ENCODE measurements around the gene SPTLC2. TPM values are rescaled to one million over a fixed set of nuclear protein-coding genes. Genes with fewer than 3 reads are reported as not detected.

Gene SPTLC2
- total RNA-seq, 1 donor from 2014 or later: 49.9 TPM

DNA sequence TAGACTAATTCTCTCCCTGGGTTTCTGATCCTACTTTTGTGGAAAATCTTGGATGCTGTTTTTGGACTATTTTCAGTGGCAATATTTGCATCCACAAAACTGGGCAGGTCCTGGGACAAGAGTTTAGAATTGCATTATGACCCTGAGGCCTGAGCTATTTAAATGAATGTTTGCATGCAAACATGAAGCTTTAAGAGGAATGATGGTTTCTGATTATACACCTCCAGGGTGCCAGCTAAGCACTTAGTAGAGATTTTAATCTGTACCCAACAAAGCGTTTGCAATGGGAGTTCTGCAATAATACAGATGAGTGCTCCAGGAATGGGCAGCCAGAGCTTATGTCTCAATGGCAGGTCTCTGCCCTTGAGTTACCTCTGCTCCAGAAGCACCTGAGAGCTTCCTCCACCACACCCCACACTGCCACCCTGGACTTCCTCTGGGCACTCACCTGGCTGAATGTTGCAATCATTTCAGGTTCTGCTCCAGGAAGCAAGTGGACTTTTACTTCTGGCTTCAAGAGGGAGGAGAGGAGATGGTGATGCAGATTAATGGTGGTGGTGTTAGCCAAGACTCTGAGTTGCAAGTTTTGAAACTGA lies 6.0 kb upstream of the SPTLC2 start:
- peak; percentile 84 for DNase-seq (ENCODE audit: low spot score)

DNA sequence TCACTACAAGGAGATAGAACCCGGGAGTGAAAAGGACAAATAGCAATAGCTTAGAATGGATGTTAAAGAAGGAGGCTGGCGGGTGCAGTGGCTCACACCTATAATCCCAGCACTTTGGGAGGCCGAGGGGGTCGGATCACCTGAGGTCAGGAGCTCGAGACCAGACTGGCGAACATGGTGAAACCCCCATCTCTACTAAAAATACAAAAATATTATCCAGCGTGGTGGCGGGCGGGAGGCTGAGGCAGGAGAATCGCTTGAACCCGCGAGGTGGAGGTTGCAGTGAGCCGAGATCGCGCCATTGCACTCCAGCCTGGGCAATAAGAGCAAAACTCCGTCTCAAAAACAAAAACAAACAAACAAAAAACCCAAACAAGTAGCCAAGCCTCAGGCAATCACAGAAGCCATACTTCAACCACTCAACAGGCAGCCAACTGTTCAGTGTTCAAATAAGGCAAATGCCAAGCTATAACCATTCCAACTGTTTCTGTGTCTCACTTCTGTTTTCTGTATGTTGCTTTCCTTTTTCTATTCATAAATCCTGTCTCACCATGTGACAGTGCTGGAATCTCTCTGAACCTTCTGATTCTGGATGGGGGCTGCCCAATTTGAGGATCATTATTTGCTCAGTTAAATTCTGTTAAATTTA lies 3.9 kb upstream of the SPTLC2 start:
- DNase-seq (ENCODE audit: low spot score): no peak

DNA sequence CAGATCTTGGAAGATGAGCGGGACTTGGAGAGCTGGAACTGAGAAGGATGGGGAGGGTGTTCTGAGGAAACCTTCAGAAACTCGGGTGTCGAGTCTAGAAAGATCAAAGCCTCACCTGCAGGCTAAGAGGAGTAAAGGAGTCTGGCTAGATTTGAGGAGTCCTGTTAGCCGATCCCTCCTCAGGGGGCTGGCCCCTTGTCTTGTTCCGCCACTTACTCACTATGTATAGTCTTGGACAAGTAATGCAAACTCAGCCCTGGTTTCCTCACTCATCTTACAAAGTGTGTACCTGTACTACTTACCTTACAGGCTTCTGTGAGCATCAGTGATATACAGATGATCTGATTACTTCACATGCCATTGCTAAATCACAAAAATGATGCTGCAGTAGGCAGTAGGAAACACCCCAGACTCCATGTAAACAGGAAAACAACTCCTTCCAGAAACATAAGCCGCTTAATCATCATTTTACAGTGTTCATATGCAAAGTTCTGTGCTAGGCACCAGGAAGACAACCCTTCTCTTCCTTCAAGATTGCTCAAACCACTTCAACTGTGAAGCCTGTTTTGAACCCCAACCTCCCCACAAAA lies 2.0 kb upstream of the SPTLC2 start:
- DNase-seq (ENCODE audit: low spot score): no peak

DNA sequence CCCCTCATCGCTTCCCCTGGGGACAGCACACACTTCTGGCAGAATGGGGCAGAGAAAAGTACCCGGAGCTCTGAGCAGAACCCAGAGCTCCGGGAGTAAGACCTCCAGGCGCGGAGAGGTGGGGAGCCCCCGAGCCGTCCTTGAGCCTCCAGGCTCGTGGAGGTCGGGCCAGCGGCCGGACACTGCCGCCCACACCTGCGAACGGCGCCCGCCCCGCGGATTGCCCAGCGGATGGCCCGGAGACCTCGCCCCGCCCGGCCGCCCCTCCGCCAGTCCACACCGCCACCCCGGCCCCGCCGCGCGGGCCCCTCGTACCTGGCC lies 344 bp downstream of the SPTLC2 start:
- DNase-seq (ENCODE audit: low spot score): no peak

DNA sequence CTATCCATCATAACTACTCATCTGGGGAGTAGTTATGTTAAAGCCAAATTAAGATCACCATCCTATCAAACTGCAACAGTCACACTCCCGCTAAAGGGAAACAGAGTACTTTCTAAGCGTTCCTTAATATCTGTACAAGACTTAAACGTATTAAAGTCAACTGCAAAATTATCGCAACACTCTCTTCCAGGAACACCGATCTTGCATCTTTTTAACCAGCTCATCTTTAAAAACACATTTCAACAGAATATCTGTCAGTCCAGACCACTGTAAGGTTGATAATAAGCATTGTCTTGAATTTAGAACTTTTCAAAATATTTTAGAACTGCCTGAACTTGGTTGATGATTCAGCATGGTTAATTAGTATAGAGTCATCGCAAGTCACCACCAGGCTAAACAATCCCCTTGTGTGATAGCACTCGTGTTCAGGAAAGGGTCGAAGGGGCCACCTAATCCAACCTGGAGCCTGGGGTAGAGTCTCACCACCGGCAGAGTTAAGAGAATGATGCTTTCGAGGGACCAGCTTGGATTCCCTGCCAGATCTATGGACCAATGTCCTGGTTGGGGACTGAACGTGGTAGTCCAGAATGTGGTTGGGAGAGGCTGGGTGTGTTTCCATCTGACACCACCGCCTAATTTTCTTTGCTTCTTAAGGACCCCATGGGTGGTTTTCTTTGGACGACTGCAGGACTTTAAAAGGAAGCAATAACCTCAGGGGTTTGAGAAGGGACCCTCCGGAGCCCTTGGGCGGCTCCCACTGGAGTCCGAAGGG lies 890 bp downstream of the SPTLC2 start:
- no peak for DNase-seq (ENCODE audit: low spot score)

DNA sequence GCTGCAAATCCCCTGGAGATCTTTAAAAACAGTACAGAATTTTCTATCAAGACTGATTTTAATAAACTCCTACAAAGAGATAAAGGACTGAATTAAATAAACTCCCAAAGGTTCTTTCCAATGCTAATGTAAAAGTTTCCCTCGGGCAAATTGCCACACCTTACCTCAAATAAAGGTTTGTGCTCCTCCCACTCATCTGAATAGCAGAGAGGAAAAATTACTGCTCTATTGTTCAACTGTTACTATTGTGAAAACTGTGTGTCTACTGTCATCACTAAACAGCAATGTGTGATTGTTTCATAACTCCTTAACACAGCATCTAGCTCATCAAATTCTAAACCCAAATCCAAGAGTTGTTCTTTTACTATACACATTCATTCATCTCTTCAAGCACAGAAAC lies 3.2 kb downstream of the SPTLC2 start:
- DNase-seq (ENCODE audit: low spot score): no peak

DNA sequence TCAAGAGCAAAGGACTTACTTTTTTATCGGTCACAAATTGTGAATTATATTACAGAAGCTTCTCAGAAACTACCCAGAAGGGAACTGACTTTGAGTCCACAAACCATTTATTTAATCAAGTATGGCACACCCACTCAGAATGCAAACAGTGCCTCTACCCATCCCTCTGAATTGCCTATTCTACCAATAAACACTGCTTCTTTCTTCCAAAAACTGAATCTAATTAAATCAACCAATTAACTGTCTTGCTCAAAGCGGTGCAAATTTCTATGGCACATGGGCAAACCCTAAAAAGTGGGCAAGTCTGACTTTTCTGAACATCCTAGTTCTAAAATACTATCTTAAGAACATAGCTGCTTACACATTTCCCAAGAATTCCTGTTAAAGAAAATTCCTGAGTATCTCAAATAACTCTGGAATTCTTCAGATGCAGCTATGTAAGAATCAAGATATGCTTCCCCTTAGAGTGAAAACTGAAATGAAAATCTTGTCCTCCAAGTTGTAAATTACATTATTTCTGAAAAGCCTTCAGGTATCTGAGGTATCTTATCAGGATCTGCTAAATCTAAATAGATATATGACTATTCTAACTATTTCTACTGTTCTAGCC lies 4.3 kb downstream of the SPTLC2 start:
- no peak for DNase-seq (ENCODE audit: low spot score)

DNA sequence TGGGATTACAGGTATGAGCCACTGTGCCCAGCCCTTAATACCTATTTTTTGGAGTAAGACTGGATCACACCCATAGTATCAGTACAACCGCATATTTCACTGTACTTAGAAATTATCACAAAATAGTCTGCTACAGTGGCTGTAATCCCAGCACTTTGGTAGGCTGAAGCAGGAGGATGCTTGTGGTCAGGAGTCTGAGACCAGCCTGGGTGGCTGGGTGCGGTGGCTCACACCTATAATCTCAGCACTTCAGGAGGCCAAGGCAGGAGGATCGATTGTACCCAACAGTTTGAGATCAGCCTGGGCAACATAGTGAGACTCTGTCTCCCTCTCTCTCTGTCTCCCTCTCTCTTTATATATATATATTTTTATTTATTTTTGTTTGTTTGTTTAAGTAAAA lies 5.9 kb downstream of the SPTLC2 start:
- DNase-seq (ENCODE audit: low spot score): no peak

DNA sequence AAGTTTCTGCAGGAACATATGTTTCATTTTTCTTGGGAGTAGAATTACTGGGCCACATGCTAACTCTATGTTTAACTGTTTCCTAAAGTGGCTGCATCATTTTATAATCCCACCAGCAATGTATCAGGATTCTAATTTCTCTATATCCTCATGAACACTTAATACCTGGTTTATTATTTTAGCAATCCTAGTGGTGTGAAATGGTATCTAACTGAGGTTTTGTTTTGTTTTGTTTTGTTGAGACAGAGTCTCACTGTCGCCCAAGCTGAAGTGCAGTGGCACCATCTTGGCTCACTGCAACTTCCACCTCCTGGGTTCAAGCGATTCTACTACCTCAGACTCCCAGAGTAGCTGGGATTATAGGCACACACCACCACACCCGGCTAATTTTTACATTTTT lies 6.5 kb downstream of the SPTLC2 start:
- no peak for DNase-seq (ENCODE audit: low spot score)

DNA sequence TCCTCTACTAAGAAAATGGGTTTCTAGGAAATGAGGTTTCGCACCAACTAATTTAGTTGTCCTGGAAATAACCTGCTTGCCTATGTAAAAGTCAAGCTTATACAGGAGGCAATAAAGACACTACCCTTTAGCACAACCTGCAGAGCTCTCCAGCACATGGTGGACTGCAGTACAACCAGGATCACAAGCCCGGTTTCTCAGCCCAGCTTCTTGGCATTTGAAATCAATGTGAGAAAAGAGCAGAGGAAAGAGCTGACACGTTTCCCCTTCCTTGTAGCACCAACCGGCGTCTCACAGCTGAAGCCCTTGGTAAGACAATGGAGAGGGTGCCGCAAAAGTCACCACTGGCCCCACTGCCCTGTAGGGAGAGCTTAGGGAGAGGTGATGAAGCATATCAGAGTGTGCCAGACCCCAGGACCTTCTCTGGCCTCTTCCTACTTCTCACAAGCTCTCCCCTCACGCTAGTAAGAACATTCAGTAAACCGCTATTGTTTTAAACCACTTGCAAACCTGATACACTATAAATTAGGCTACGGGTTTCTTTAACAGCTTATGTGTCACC lies 8.6 kb downstream of the SPTLC2 start:
- DNase-seq (ENCODE audit: low spot score): no peak

DNA sequence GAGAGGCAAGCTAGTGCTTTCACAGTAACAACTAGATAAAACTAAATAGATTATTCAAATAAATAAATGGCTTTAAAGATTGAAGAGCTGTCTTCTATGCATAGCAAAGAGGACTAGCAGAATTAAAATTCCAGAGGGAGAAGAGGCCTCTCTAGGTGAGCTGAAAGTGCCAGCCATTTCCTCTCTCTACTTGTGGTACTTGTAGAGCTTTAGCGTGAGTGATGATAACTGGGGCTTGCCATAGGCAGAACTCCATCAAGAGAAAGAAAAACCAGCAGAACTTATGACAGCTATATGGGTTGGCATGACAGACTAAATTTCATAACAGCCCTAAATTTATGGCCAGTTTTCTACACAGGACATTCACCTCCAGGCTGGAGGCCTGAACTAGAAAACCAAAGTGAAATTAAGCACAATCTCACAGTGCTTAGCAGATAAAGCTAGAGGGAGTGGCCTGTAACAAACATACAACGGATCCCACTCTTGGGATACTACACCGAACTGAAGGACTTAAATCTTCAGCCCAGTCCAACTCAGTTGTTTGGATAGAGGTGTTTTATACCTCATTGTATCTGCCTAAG lies 11.0 kb downstream of the SPTLC2 start:
- DNase-seq (ENCODE audit: low spot score): no peak

DNA sequence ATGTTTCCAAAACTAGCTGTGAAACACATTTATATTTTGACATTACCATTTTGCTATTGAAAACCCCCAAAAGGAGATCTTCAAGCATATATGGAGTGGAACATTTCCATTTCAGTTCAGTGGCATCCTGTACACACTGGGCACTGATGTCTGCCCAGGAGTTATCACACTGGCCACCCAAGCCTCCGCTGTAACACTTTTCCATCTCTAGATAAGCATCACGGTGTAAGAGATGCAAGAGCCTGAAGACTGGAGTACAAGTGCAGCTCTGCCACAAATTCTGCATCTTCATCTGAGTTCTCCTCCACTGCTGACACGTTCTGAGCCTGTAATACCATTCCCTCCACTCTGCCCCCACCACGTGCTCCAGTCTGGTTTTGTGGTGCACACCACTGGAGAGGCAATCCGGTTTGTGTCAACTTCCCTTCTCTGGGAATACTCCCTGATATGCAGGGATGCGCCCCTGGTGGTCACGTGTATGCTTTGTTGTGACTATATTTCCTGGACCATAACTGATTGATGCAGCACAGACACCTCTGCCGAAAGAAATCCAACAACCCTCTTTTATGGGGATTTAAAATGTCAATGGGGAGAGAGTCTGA lies 12.7 kb downstream of the SPTLC2 start:
- DNase-seq (ENCODE audit: low spot score): no peak

DNA sequence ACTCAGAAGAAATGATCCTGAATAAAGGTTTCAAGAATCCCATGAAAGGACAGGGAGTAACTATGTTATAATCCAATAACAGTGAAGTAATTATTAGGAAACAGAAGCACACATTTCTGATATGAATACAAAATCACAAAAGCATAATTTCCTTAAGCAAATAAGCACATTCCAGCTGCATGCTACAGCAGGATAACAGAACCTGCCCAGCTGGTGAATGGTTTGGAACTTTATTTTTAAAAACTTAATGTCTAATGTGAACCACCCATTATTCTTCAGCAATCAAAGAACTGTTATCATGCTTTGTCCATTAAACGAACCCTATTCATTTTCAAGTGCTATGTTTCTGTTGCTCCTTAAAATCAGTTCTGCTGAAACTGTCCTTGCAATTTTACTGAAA lies 13.4 kb downstream of the SPTLC2 start:
- DNase-seq (ENCODE audit: low spot score): no peak

DNA sequence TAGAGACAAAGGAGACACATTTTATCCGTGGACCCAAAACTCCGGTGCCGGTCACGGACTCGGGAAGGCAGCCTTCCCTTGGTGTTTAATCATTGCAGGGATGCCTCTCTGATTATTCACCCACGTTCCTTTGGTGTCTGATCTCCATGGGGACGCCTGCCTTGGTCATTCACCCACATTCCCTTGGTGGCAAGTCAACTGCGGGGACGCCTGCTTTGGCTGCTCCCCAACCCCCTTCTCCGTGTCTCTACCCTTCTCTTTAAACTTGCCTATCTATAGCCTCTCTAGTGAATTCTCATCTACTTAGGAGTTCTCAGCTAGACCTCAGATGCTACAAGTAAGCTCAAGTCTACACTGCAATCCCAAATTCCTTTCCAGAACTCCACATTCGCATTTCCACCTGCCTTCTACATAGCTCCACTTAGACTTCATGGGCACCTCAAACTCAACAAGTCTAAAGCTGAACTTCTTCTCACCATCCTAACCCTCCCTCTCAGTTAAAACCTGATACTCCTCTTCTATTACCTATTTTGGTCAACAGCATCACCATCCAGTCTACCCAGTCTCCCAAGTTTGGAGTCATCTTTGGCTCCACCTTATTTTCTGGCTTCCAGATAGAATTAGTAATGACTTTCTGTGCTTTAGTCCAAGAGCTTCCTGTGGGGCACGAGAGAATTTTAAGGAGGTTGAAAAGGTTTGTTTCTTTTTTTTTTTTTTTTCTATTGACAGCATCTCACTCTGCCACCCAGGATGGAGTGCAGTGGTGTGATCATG lies 14.4 kb downstream of the SPTLC2 start:
- DNase-seq (ENCODE audit: low spot score): no peak

DNA sequence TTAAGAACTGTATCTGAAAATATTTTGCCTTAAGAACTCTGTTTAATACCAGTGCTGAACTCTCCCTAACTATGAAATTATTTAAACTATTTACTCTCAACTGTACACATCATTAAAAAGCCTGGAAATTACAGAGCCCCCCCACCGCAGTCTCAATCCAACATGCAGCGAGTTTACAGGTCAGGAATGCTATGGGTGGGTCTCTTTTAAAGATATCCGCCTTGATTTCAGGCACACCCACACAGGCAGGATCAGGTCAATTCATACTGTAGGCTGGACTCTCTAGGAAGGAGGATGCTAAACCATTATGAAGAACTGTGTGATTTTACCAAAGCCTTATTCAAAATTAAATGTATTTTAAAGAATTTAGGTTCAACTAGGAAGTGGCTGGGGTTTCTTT lies 16.5 kb downstream of the SPTLC2 start:
- no peak for DNase-seq (ENCODE audit: low spot score)

DNA sequence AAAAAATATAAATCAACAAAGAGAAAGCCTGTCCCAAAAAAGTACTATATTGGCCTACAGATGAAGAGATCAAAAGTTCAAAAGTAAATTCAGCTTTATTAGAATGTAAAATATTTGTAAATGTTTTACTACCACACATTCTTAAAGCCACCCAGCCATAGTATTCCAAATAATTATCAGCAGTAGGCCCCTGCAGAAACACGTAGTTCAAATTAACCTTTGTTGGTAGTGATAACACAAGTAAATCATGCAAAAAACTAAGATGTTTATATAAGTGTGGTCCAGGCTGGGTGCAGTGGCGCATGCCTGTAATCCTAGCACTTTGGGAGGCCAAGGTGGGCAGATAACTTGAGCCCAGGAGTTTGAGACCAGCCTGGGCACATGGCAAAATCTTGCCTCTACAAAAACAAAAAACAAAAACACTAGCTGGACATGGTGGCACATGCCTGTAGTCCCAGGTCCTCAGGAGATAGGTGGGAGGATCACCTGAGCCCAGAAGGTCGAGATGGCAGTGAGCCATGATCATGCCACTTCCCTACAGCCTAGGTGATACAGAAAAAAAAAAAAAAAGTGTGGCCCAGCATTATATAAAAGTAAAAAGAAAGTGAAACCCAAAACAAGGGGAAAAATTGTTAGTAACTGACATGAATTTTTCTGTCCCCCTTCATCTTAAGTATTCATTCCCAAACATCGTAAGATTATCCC lies 17.9 kb downstream of the SPTLC2 start:
- DNase-seq (ENCODE audit: low spot score): no peak

DNA sequence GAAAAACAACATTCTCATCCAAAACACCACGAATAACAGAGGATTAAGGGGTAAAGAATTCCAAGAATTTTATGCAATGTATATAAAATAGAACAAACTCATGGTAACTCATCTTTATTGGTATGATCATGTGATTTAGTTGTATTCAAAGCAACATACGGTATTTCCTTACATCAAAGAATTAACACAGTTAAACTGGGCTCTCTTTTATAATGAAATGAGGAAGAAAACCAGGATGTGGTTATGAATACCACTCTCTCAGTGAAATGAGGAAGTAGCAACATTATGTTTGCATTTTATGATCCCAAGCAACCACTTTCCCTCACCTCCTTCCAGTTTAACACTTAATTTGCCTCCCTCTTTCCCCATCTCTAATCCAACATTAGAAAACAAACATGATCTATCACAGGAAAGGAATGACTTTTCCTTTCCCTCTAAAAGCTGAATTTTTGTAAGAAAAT lies 22.9 kb downstream of the SPTLC2 start:
- DNase-seq (ENCODE audit: low spot score): no peak

DNA sequence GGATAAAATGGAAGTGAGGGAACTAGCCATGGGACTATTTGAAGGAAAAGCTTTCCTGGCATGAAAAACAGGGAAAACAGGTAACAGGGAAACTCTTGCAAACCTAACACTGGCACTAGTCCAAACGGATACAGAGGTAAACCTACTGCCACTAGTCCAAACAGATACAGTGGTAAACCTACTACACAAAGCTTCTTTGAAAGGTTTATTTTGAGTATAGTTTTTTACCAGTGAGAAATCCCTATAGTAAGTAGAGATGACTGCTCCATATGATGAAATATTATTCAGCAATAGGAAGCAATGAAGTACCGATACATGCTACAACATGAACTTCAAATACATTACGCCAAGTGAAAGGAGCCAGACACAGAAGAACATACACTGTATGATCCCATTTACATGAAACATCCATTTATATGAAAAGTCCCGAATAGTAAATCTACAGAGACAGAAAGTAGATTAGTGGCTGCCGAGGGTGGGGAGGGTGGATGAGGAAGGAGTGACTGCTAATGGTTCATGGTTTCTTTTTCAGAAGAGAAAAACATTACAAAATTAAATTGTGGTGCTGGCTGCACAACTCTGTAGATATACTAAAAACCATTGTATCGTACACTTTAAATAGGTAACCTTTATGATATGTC lies 25.5 kb downstream of the SPTLC2 start:
- DNase-seq (ENCODE audit: low spot score): peak; percentile 52

DNA sequence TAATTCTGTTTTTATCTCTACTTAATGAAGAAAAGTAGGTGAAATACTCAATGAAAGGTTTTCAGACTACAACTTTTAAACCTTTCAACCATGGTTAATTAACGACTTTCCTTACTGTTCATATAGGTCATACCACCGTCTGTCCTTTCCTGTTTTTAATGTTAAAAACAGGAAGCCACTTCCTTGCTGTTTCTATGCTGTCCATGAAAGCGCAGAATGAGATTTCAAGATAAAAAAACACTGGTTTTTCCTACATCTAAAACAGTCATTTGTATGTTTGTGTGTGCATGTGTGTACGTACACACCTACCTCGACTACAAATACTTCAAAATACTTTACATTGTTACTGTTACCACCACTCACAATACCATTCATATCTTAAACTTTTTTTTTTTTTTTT lies 27.3 kb downstream of the SPTLC2 start:
- DNase-seq (ENCODE audit: low spot score): no peak

Measured in ureter (tissue), 1 donor.